ENCODE data around the gene RAB31.

DNA sequence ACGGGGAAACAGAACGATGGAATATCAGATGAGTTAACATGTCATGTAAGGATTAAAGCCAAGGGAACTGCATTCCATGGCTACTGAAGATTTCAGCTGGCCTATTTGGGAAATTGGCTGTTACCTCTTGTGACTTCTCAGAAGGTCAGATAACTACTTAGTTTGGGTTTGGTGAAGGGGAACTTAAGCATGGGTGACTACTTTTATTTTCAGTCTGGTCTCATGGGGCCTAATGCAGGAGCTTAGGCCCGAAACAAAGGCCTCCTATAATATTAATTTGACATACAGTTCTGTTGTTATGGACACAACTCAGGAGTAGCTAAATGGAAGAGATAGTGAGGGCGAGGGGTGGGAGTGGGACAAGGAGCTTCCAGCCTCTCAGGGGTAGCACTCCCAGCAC is 133.7 kb downstream of the RAB31 start:
- TF ChIP-seq, protein P1, sequence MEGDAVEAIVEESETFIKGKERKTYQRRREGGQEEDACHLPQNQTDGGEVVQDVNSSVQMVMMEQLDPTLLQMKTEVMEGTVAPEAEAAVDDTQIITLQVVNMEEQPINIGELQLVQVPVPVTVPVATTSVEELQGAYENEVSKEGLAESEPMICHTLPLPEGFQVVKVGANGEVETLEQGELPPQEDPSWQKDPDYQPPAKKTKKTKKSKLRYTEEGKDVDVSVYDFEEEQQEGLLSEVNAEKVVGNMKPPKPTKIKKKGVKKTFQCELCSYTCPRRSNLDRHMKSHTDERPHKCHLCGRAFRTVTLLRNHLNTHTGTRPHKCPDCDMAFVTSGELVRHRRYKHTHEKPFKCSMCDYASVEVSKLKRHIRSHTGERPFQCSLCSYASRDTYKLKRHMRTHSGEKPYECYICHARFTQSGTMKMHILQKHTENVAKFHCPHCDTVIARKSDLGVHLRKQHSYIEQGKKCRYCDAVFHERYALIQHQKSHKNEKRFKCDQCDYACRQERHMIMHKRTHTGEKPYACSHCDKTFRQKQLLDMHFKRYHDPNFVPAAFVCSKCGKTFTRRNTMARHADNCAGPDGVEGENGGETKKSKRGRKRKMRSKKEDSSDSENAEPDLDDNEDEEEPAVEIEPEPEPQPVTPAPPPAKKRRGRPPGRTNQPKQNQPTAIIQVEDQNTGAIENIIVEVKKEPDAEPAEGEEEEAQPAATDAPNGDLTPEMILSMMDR (IDR thresholded peaks at IDR 0.05) = no peak
- TF ChIP-seq POLR2A (IDR thresholded peaks at IDR 0.05; ENCODE audit: low read depth) = no peak

Data from esophagus muscularis mucosa (tissue), 3 donors.